Stimulated activated CD4-positive, alpha-beta T cell treated with anti-CD3 and anti-CD28 coated beads, TNF-alpha, amount 100 ng/mL, for 1 hour (primary cell): ENCODE measurements around the gene CA10.

ENCODE experiments used
- DNase-seq, 3 donors: peaks; one replicate each; pipeline ENCODE4 v3.0.0-alpha.2; 2020; ENCODE audit warnings: low read depth in 3 of 3, low spot score in 1 of 3

Gene CA10

GRCh38 chr17:51954232-51954765 lies 204.2 kb downstream of the CA10 start:
- no peak for DNase-seq

- DNase-seq, result no peak
Observed at GRCh38 chr17:51951741-51952140, 206.8 kb downstream of the CA10 start.

GRCh38 chr17:51948128-51948527 lies 210.4 kb downstream of the CA10 start:
- DNase-seq, result no peak

GRCh38 chr17:51947160-51947735 lies 211.3 kb downstream of the CA10 start:
- DNase-seq, result no peak

DNA sequence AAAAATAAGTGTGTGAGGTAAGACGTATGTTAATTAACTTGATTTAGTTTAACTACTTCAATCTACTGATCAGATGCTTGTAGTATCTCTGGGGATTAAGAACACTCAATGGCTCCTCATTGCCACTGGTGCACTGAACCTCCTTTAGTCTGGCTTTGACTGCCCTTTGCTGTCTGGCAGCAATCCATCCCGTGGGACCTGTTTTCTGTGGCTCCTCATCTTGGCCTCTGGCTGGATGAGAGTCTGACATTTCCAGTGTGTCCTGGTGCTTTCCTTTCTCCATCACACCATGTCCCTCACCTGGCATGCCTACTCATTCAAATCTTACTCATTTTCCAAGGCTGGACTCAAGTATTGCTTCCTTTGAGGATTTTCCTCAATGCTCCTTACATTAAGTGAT lies 212.2 kb downstream of the CA10 start:
- DNase-seq, result no peak

DNA sequence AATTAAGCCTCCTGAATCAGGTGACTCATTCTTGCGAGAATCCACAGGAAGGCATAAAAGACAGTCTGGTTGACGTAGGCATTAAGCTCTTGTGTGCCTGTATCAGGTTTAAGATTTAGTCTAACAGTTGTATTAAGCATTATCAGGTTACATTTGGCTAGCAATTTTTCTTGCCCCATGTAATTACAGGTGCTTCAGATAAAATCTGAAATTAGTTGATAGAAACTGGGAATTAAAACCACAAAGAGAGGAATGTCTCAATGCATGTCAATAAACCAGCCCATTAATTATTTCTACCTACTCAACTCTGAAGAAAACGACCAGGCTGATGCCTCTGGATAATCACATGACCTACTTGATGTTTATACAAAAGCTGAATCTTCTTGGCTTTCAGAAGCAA lies 217.2 kb downstream of the CA10 start:
- no peak for DNase-seq

DNA sequence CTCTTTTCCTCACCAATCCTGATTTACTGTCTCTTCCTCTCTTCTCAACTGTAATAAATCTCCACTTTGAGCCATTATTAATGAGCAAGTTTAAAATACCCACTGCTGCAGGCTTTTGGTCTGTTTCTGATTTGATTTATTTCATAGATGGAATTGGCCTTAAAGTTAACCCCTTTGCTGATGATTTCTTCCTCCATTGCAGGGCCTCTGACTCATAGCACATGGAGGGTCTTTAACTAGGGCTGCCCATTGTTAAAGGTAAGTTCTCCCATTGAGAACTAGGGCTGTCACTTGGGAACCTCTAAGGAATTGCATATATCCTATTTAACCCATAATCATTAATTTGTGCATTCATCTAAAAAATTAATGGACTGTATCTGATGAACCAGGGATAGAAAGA lies 221.2 kb downstream of the CA10 start:
- no peak for DNase-seq

- no peak for DNase-seq
Observed at GRCh38 chr17:51935477-51935876, 223.0 kb downstream of the CA10 start.

DNA sequence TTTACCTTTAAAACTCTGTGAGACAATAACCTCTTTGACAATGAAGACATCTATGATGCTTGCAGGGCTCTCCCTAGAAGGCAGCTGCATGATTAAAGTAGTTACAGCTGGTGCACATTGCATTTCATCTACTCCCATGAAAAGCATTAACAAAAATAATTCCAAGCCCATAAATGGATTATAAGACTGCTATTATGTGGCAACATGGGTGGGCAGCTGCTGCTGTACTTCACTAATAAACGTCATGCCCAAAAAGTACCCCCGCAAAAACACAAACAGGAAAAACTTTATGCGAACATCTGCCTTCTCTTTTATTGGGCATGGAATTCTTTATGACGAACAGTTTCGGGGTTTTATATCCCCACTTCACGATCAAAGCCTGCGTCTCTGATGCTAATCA lies 224.9 kb downstream of the CA10 start:
- DNase-seq, result no peak

DNA sequence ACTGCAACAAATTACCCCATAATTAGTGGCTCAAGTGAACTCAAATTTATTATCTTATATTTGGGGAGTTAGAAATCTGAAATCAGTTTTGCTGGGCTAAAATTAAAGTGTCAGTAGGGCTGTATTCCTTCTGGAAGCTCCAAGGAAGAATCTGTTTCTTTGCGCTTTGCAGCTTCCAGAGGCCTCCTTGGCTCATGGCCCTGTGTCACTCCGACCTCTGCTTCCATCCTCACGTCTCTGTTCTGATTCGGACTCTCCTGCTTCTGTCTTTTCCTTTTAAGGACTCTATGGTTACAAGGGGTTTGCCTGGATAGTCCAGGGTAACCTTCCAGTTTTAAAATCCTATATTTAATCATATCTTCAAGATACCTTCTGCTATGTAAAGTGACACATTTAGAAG lies 232.1 kb downstream of the CA10 start:
- DNase-seq, result no peak

GRCh38 chr17:51921500-51921899 lies 237.0 kb downstream of the CA10 start:
- DNase-seq, result no peak

- DNase-seq, result no peak
Observed at GRCh38 chr17:51914577-51914976, 243.9 kb downstream of the CA10 start.

- DNase-seq, result no peak
Observed at GRCh38 chr17:51913491-51914205, 244.9 kb downstream of the CA10 start.

DNA sequence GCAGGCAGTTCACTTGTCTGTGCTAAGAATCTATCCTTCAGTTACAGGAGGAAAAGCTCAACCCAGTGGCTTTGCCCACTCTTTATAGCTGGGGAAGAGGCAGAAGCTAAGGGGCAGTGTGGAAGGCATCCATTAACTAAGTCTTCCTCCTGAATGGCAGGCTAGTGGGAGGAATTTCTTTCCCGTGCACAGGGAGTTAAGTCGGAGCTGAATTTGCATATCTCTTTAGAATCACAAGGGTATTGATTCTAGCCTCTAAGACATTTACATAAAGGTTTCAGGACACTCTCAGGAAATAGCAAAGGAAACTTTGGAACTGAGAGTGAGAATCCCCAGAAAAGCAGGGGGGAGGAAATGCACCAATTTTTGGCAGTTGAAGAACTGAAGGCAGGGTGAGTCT lies 245.6 kb downstream of the CA10 start:
- DNase-seq, result no peak

GRCh38 chr17:51911237-51911636 lies 247.3 kb downstream of the CA10 start:
- no peak for DNase-seq

DNA sequence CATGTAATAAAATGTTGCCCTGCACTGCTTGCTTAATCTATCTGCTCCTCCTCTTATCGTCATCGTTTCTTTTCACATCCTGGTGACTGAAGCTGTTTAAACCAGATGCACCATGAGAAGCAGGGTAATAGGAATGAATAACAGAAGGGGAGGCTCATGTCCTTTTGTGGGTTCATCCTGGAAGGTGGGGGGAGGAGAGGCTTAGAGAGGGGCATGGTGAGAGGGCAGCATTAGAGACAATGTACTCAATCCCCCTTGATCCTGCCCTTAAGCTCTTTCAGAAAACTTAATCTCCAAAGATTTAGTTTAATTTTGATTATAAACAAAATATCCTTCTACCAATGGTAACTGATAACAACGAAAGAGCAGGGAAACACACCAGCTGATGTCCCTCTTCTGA lies 248.5 kb downstream of the CA10 start:
- no peak for DNase-seq

- DNase-seq, result no peak
Observed at GRCh38 chr17:51908841-51909537, 249.5 kb downstream of the CA10 start.

GRCh38 chr17:51907041-51907440 lies 251.5 kb downstream of the CA10 start:
- DNase-seq, result no peak

DNA sequence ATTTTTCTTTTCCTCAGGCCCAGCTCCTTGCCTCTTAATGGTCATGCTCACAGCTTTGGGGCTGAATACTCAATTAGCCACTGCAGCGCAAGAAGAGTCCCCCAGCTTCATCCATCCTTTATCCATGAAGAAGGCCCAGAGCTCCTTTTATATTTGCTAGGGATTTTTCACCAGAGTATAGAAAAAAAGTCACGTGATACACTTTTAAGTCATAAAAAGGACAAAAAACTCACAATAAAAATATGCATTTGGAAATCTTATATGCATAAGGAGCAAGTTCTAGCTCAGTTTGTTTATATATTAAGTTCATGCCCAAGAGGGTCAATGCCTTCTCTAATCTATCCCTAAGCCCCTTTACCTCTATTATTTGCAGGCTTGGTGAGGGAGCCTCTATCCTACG lies 254.1 kb downstream of the CA10 start:
- DNase-seq, result no peak

- DNase-seq, result no peak
Observed at GRCh38 chr17:51901242-51901641, 257.3 kb downstream of the CA10 start.

DNA sequence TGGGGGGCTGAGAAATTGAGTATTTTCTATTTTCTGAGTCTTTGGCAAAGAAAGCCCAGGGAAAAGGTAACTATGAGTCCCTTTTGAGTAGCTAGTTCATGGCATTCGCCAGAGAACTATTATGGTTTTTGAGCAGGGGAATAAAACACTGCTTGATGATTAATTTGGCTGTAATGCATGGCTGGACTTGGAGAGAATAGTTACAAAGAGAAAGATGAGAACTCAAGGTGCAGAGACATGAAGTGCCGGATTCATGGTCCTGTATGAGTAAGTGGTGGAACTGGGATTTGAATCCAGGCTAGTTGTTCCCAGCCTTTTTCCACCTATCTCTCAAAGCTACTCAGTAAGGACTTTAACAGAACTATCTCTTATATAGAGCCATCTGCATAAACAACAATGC lies 266.6 kb downstream of the CA10 start:
- DNase-seq, result no peak

GRCh38 chr17:51890710-51891109 lies 267.8 kb downstream of the CA10 start:
- no peak for DNase-seq
